NB4 (cell line): ENCODE measurements around the gene TFEB.
A peak's percentile ranks its signal among the peaks of the same experiment; 100 is the strongest.

Experiments used
- DNase-seq: peaks from one replicate; pipeline ENCODE4 v3.0.0; 2010; ENCODE audit warnings: low read depth
- H3K4me3 ChIP-seq: one replicate; pipeline ENCODE4 v1.5.1; 2011; ENCODE audit warnings: mild to moderate bottlenecking, low read depth, low read length, moderate library complexity
- MYC ChIP-seq: IDR thresholded peaks from 2 replicates; pipeline ENCODE4 v1.6.1; 2011; ENCODE audit warnings: low read depth, low read length
- POLR2A ChIP-seq: IDR thresholded peaks from 2 replicates; pipeline ENCODE4 v1.6.1; 2011; ENCODE audit warnings: mild to moderate bottlenecking; ENCODE audit not compliant: insufficient read length; ENCODE audit errors: extremely low read depth
- TF ChIP-seq, protein P1 (sequence below): IDR thresholded peaks from one replicate; pipeline ENCODE4 v1.5.1; 2012; ENCODE audit warnings: low read depth, low read length
- TF ChIP-seq, protein P2 (sequence below): IDR thresholded peaks from 2 replicates; pipeline ENCODE4 v1.6.1; 2011; ENCODE audit warnings: low read depth, low read length

TFEB gene

DNA sequence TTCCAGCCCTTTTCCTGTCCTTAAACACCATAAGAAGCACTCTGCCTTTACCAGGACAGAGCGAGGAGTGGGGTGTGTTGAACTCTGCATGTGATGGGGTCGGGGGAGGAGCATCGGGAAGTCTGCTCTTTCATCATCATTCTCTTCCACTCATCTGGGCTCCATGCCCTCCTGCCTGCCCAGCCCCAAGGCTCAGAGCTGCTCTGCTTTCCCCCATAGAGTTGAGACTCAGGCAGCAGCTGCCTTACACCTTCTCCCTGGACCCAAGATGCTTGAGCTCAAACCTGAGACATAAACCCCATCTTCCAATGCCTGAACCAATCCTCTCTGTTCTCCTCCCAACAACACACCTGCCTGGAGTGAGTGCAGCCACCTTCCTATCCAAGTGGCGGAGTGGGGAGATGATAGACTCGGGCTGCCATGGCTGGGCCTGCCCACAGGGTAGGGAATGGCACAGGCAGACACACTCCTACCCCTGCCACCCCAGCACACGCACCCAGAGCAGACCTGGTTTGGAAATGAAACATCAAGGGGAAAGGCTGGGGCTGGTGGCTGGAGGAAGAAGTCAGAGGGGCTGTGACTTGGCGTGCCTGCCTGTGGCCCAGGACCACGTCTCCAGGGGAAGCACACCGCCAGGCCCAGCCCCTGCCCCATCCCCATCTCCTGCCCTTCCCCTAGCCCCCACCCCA lies 28.4 kb downstream of the TFEB start:
- H3K4me3 ChIP-seq = no peak overlapping the region
- no peak for TF ChIP-seq MYC
- TF ChIP-seq, protein P1, sequence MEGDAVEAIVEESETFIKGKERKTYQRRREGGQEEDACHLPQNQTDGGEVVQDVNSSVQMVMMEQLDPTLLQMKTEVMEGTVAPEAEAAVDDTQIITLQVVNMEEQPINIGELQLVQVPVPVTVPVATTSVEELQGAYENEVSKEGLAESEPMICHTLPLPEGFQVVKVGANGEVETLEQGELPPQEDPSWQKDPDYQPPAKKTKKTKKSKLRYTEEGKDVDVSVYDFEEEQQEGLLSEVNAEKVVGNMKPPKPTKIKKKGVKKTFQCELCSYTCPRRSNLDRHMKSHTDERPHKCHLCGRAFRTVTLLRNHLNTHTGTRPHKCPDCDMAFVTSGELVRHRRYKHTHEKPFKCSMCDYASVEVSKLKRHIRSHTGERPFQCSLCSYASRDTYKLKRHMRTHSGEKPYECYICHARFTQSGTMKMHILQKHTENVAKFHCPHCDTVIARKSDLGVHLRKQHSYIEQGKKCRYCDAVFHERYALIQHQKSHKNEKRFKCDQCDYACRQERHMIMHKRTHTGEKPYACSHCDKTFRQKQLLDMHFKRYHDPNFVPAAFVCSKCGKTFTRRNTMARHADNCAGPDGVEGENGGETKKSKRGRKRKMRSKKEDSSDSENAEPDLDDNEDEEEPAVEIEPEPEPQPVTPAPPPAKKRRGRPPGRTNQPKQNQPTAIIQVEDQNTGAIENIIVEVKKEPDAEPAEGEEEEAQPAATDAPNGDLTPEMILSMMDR = no peak
- TF ChIP-seq, protein P2, sequence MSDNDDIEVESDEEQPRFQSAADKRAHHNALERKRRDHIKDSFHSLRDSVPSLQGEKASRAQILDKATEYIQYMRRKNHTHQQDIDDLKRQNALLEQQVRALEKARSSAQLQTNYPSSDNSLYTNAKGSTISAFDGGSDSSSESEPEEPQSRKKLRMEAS = no peak
- TF ChIP-seq POLR2A = no peak
- DNase-seq = peak; percentile 64

DNA sequence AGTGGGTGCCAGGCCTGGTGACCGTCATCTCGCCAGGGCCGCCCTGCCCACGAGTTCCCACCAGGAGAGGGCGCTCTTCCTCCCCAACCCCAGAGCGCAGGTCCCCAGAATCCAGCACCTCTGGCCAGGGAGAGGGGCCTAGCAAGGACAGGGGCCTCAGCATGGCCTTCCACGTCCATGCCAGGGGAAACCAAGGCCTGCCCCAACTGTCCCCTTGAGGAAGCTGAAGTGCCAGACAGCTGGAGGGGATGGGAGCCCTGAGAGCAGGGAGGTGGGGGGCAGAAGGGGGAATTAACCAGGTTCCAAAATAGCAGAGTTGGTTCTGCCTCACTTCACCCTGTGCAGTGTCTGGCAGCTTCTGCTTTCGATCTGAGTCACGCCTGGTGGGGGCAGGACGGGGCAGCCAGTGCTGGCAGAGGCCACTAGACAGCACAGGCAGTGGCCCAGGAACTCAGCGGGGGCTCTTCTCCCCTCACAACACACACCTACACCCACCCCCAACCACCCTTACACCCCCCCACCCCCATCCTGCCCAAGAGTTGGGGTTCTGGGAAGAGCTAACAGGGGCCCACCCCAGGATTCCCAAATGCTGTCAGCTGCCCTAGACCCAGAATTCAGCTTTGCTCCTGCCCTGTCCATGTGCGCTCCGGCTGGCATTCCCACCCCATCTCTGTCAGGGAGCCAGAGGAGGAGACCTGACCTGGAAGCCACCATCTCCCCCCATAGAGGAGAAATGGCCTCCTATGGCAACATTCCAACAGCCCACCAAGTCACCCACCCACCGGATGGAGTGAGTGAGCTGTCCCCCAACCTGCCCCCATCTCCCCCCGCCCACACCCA lies 29.2 kb downstream of the TFEB start:
- TF ChIP-seq, protein P2 = peak; percentile 27; the same call in 1 of the 2 replicates
- TF ChIP-seq POLR2A (no peak), MYC (0 out of 2 replicates have a peak, but pooled peaks have one; percentile 43)
- TF ChIP-seq, protein P1 = peak; percentile 88
- peak; percentile 93 for DNase-seq
- H3K4me3 ChIP-seq = no peak overlapping the region

DNA sequence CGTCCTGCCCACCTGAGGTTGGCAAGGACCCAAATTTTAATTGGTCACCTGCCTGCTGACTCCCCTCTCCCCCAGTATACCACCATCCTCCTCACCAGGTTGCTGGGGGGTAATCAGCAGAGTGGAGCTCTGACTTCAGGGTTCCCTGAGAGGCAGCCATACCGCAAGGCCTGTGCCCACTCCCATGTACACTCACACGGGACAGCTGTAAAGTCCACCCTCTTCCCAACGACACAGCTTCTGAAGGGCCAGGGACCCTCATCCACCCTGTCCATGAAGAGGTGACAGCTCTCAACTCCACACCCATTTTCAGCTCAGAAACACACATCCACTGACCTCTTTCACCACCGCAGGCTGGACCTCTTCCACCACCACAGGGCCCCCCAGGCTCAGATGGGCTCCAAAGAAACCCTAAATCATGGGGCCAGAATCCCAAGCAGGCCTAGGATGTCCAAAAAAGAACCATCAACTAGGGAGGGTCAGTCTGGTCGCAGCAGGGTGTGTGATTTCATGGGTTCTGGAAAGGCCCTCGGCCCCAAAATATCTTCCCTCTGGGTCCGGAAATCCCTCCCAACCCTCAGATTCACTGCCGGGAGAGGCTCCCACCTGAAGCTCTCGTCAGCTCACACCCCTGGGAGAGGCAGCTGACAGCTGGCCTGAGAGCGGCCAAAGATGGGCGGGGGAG lies 30.0 kb downstream of the TFEB start:
- TF ChIP-seq, protein P1 = no peak
- no peak for TF ChIP-seq POLR2A
- no peak for TF ChIP-seq MYC
- TF ChIP-seq, protein P2 = no peak
- H3K4me3 ChIP-seq = no peak overlapping the region
- DNase-seq = no peak

DNA sequence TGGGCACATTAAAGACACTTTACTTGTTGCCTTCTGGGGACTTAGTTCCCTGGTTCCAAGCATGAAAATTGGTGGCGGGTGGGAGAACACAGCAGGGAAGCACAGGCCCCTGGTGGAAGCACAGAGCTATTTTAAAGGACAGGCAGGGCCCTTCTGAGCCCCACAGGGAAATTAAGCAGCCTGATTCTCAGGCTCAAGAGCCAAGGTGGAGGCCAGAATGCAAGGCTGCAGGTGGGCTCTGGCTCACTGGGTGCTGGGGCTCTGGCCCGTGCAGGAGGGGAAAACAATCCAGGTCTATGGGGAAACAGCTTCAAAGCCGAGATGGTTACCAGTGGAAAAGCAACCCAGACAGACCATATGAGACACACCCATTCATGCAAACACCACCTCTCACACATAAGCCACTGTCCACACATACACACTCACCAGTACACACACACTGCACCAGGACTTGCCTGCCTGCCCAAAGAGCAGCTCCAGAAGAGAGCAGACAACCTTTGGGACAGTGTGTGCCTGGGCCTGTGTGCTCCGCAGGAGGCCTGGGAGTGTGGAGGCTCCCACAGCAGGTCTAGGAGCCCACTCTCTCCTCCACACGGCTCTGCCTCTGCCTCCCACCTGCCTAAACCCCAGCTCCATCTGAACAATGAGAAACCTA lies 30.6 kb downstream of the TFEB start:
- TF ChIP-seq, protein P2 = no peak
- TF ChIP-seq POLR2A (no peak), MYC (no peak)
- TF ChIP-seq, protein P1 = no peak

DNA sequence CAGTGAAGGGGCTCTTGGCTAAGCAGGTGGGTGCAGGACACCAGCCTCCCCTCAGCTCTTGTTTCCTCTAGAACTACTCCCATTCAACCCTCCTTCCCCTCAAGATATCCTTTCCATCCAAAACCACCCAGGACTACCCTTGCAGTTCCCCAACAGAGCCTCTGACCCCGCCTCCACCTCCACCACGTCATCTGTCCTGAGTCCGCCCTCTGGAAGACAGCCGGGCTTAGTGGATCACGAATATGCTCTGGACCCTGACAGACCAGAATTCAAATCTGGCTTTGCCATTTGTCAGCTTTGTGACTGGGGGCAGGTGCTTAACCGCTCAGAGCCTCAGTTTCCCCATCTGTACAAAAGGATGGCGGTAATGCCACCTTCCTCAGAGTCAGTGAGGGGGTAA lies 31.4 kb downstream of the TFEB start:
- DNase-seq = no peak
- no peak for TF ChIP-seq MYC
- no peak for TF ChIP-seq POLR2A
- TF ChIP-seq, protein P2 = no peak
- TF ChIP-seq, protein P1 = no peak
- no peak overlapping the region for H3K4me3 ChIP-seq

More for the DNA sequence above, 30.6 kb downstream of the TFEB start:
- no peak overlapping the region for H3K4me3 ChIP-seq
- DNase-seq = no peak
